Activated naive CD4-positive, alpha-beta T cell treated with anti-CD3 and anti-CD28 coated beads for 36 hours (primary cell): ENCODE results near the gene TSPAN17. TPM values are rescaled to one million over a fixed set of nuclear protein-coding genes. Genes with fewer than 3 reads are reported as not detected.

Source experiments
- CTCF ChIA-PET: fragments of 350-600 bp; sonication (Branson Sonifier 250); formaldehyde crosslinking; loops from one replicate; lab custom pipeline; 2021; ENCODE audit warnings: antibody characterized with exemption; lab: Charles Lee
- DNase-seq: peaks from one replicate; pipeline ENCODE4 v3.0.0-alpha.2; 2020
- H3K27ac Mint-ChIP-seq: one replicate; pipeline ENCODE4 v1.8.0; 2021; ENCODE audit warnings: mild to moderate bottlenecking, mixed read lengths
- H3K27me3 Mint-ChIP-seq: one replicate; pipeline ENCODE4 v1.8.0; 2021; ENCODE audit warnings: low read depth, mixed read lengths
- H3K36me3 Mint-ChIP-seq: one replicate; pipeline ENCODE4 v1.8.0; 2021; ENCODE audit warnings: low read depth, mixed read lengths
- H3K4me1 Mint-ChIP-seq: one replicate; pipeline ENCODE4 v1.8.0; 2021; ENCODE audit warnings: low read depth, mixed read lengths
- H3K4me3 Mint-ChIP-seq: one replicate; pipeline ENCODE4 v1.8.0; 2021; ENCODE audit warnings: mild to moderate bottlenecking, moderate library complexity, mixed read lengths
- H3K9me3 Mint-ChIP-seq: one replicate; pipeline ENCODE4 v1.8.0; 2021; ENCODE audit warnings: mixed read lengths
- intact Hi-C: fragments of 100-400 bp; cut with micrococcal nuclease; formaldehyde crosslinking; loops from one replicate; pipeline ENCODE4 v1.15.1; 2023
- total RNA-seq, 2 experiments: library from RNA; stranded (reverse); gene quantifications; one replicate each; pipeline ENCODE4 v1.2.3, GENCODE V29; 2021

TSPAN17 gene
- total RNA-seq, 2 experiments from 2014 or later, result 17.2 to 17.4 TPM

DNA sequence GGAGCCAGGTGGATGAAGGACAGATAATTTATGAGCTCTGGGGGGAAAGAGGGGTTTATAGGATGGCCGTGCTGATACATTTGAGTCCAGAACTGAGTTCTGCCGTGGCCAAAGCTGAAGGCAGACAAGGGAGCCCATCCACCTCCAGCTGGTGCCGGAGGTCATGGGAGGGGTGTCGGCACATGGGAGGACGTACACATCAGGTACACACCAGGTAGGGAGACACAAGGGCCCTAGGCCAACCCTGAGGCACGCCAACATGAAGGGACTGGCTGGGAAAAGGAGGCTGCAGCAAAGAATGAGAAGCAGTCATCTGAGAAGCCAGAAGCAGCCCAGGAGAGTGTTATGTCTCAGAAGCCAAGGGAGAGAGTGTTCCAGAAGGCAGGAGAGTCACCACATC, 35.3 kb upstream of the TSPAN17 start:
- no peaks in the 10 kb centered on the region for H3K36me3 Mint-ChIP-seq
- H3K4me3 Mint-ChIP-seq, result no peak overlapping the region

DNA sequence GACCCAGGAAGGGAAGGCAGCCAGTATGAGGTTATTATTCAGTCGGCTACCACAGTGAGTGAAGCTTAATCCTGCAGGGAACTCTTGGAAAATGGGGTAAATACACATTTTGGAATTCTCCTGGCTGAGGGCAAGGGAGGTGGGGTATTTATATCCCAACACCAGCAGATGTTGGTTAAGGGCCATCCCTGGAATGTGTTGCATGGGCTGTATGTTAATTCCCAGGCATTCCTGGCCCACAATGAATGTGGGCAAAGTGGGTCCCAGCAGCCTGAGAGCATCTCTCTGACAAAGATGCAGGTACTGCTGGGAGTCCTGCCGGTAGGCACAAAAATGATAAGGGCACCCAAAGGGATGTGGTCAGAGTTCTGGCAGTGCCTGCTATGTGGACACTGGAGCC, 34.4 kb upstream of the TSPAN17 start:
- no peak for DNase-seq
- H3K27ac Mint-ChIP-seq, result no peak overlapping the region
- H3K27me3 Mint-ChIP-seq, result peaks cover 43% of the 10 kb centered on the region
- no peak overlapping the region for H3K4me3 Mint-ChIP-seq
- intact Hi-C loops, result no loop called here
- peaks cover 7% of the 10 kb centered on the region for H3K4me1 Mint-ChIP-seq
- no peaks in the 10 kb centered on the region for H3K9me3 Mint-ChIP-seq
- H3K36me3 Mint-ChIP-seq, result no peaks in the 10 kb centered on the region
- CTCF ChIA-PET, result interaction anchor here (1.2 kb wide), 1 partner anchor 18 kb away, joined by 5 read pairs; no protein-coding TSS in a partner anchor

More for the DNA sequence above, 35.3 kb upstream of the TSPAN17 start:
- Mint-ChIP-seq H3K9me3 (no peaks in the 10 kb centered on the region), H3K27ac (no peak overlapping the region), H3K4me1 (peaks cover 7% of the 10 kb centered on the region), H3K27me3 (peaks cover 35% of the 10 kb centered on the region)
- CTCF ChIA-PET, result no interaction called here
- DNase-seq, result no peak
- intact Hi-C loops, result no loop called here

DNA sequence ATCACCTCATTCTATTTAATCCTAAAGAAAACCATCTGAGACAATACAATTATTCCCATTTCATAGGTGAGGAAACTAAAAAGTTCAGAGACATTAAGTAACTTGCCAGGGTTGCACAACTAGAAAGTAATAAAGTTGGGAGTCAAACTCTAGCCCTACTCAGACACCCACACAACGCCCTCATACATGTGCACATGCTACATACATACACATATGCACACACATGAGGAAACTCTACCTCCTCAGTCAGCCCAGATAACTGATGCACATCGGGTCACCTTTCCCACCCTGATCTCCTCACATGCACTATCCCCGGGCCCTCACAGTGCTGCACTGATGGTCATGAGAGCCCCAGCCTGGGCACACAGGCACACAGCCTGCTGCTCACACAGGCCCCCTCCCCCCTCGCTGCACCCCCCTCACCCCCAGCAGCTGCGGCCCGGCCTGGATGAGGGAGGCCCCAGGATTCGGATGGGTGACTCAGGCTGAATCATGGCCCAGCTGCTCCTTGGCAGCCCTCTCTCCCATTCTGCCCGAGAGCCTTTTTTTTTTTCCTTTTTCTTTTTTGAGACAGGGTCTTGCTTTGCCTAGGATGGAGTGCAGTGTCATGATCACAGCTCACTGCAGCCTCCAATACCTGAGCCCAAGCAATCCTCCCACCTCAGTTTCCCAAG, 32.3 kb upstream of the TSPAN17 start:
- H3K36me3 Mint-ChIP-seq, result no peaks in the 10 kb centered on the region
- intact Hi-C loops, result no loop called here
- H3K27me3 Mint-ChIP-seq, result peaks cover 52% of the 10 kb centered on the region

DNA sequence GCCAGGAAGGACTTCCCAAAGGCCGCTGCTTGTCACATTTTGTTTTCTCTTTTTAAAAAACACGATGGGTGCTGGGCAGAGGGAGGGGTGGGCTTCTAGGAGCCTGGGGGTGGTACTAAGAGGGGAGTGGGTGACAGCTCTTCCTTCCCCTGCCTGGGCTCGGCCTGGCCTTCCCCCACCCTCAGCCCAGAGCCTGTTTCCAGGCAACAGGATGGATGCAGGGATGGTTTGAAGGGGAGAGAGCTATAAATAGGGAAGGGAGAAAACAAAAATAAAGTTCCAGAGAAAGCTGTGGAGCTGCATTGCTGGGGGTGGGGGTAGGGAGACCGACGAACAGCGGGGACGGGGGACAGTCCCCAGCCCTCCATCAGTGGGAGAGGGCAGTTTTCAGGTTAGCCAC, 30.8 kb upstream of the TSPAN17 start:
- peaks cover 18% of the 10 kb centered on the region for H3K4me1 Mint-ChIP-seq
- H3K9me3 Mint-ChIP-seq, result no peaks in the 10 kb centered on the region
- H3K36me3 Mint-ChIP-seq, result no peaks in the 10 kb centered on the region
- no peak overlapping the region for H3K27ac Mint-ChIP-seq
- DNase-seq, result no peak
- CTCF ChIA-PET, result interaction anchor here (1.2 kb wide), 1 partner anchor 43 kb away, joined by 3 read pairs; no protein-coding TSS in a partner anchor
- H3K27me3 Mint-ChIP-seq, result peaks cover 56% of the 10 kb centered on the region
- no peak overlapping the region for H3K4me3 Mint-ChIP-seq
- intact Hi-C loops, result no loop called here

More for the DNA sequence above, 32.3 kb upstream of the TSPAN17 start:
- Mint-ChIP-seq H3K9me3 (no peaks in the 10 kb centered on the region), H3K4me1 (peaks cover 11% of the 10 kb centered on the region), H3K27ac (no peak overlapping the region), H3K4me3 (no peak overlapping the region)
- CTCF ChIA-PET, result interaction anchor here (0.6 kb wide), 1 partner anchor 16 kb away, joined by 3 read pairs; no protein-coding TSS in a partner anchor
- DNase-seq, result no peak

DNA sequence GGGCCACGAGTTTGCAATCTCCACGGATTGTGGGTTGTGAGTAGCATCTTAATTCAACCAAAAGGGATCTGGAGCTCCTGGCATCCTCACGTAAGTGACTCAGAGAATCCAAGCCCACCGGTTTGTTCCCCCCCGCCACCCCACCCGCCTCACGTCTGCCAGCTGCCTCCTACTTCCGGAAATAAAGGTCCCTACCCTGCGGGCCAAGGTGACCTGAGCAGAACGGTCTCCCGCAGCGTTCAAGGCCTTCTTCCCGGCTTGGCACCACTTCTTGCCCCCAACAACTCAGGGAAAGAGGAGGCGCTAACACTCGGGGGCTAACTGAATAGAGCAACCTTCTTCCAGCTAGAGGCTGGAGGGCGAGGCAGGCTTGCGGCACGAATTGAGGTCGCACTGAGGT, 28.5 kb upstream of the TSPAN17 start:
- H3K9me3 Mint-ChIP-seq, result no peaks in the 10 kb centered on the region
- H3K4me3 Mint-ChIP-seq, result peak overlapping the region; percentile 48
- peaks cover 18% of the 10 kb centered on the region for H3K4me1 Mint-ChIP-seq
- peaks cover 48% of the 10 kb centered on the region for H3K27me3 Mint-ChIP-seq
- no peak for DNase-seq
- intact Hi-C loops, result loop anchor here (1.0 to 2.0 kb wide), 3 partner anchors 29 to 204 kb away; partner anchors contain the start of gene TSPAN17
- no peak overlapping the region for H3K27ac Mint-ChIP-seq
- CTCF ChIA-PET, result no interaction called here
- H3K36me3 Mint-ChIP-seq, result no peaks in the 10 kb centered on the region

DNA sequence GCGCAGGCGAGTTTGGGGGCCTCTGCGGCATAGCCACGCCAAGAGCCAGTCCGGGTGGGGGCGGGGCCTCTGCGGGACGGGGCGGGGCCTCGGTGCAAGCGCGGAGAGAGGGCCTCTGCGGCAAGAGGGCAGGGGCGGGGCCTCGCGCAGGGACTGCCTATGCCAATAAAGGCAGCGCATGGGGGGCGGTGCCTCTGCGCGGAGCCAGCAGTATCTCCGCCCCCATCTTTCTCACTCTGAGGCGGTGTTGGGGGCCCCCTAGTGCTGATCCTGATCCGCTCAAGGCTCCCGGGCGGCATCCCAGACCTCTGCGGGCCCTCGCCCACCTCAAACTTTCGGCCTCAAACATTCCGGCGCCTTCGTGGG, 28.1 kb upstream of the TSPAN17 start:
- peak overlapping the region; percentile 48 for H3K4me3 Mint-ChIP-seq
- peaks cover 48% of the 10 kb centered on the region for H3K27me3 Mint-ChIP-seq
- intact Hi-C loops, result loop anchor here (1.0 to 2.0 kb wide), 3 partner anchors 28 to 204 kb away; partner anchors contain the start of gene TSPAN17
- peak; percentile 89 for DNase-seq
- H3K9me3 Mint-ChIP-seq, result no peaks in the 10 kb centered on the region
- CTCF ChIA-PET, result no interaction called here
- H3K4me1 Mint-ChIP-seq, result peaks cover 18% of the 10 kb centered on the region
- H3K36me3 Mint-ChIP-seq, result no peaks in the 10 kb centered on the region
- no peak overlapping the region for H3K27ac Mint-ChIP-seq

DNA sequence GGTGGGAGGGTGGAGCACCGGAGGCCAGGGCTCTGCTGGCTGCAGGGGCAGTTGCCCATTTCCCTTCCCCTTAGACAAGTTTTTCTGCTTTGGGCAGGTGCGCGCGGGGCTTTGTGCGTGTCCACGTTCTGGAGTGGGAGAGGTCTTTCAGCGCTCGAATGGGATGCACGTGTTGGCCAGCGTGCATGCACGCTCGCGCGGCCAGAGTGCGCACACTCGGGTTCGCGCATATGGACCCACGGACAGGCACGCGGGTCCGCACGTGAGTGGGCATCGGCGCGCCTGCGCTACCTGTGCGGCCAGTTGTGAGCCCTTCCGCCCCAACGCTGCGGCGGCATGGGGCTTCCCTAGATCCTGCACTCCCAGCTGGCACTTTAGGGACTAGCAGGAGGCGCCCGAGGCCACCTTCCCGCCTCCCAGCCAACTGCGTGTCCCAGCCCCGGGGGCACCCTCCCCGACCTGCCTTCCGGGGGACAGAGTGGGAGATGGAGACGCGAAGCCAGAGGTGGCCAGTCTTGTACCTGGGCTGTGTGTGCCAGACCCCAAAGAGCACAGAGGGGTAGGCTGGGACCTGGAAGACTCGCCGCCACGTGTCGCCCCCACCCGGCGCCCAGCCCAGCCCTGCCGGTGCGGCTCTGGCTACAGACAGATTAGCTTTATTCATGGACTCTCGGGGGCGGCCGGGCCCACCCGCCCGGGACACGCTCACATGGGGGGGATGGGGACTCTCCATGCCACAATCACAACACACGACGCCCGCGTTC, 27.5 kb upstream of the TSPAN17 start:
- Mint-ChIP-seq H3K9me3 (no peaks in the 10 kb centered on the region), H3K4me1 (peaks cover 18% of the 10 kb centered on the region)

DNA sequence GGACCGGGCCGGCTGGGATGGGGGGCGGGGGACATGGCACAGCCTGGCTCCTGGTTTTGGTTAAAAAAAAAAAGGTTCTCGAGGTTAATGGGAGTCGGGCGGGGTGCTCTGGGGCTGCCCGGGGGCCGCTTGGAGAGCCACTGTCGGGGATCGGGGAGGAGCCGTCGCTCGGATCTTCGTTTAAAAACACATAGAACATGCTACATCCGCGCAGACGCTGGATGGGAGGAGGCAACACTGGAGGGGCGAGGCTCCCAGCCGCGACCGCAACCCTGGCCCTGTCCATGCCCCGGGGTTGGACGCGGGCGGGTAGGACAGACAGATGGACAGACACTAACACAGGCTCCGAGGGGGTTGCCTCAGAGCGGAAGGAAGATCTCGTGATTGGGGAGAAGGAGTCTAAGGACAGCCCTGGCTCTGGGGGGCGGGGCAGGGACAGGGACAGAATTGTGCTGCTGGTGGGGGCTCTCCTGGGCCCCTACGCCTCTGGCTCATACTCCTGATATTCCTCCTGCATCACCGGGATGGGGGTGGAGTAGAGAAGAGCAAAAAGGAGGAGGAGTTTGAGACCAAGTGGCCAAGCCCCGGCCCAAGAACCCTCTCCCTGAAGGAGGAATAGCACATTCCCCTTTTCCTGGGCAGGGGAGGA, 26.8 kb upstream of the TSPAN17 start:
- Mint-ChIP-seq H3K9me3 (no peaks in the 10 kb centered on the region), H3K36me3 (no peaks in the 10 kb centered on the region), H3K27ac (no peak overlapping the region), H3K4me1 (peaks cover 18% of the 10 kb centered on the region), H3K27me3 (peaks cover 48% of the 10 kb centered on the region), H3K4me3 (peak overlapping the region; percentile 61)
- no peak for DNase-seq
- intact Hi-C loops, result no loop called here
- CTCF ChIA-PET, result interaction anchor here (0.7 kb wide), 1 partner anchor 180 kb away, joined by 3 read pairs; no protein-coding TSS in a partner anchor

More for the DNA sequence above, 27.5 kb upstream of the TSPAN17 start:
- DNase-seq, result no peak
- Mint-ChIP-seq H3K36me3 (no peaks in the 10 kb centered on the region), H3K4me3 (peak overlapping the region; percentile 61), H3K27me3 (peaks cover 48% of the 10 kb centered on the region), H3K27ac (no peak overlapping the region)
- CTCF ChIA-PET, result interaction anchor here (0.7 kb wide), 1 partner anchor 180 kb away, joined by 3 read pairs; no protein-coding TSS in a partner anchor
- intact Hi-C loops, result loop anchor here (1.0 to 2.0 kb wide), 3 partner anchors 28 to 205 kb away; partner anchors contain the start of gene TSPAN17

DNA sequence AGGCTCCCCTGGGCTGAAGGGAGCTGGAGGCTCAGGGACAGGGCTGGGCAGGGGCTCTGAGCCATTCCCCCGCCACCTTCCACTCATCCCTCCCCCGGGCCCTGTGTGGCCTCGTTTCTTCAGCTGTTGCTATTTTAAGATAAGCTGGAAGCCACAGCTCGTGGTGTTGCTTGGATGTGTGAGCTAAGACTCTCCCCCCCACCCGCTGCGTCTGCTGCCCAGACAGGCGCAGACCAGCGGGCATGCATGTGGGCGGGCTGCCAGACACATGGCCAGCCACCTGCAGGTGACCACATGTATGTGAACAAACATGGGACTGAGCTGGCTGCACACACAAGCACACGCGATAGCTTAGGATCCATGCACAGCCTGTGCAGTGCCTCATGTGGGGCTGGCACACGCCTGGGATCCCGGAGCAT, 25.6 kb upstream of the TSPAN17 start:
- H3K9me3 Mint-ChIP-seq, result no peaks in the 10 kb centered on the region
- no peak for DNase-seq
- no peaks in the 10 kb centered on the region for H3K36me3 Mint-ChIP-seq
- H3K27me3 Mint-ChIP-seq, result peaks cover 46% of the 10 kb centered on the region
- no peak overlapping the region for H3K4me3 Mint-ChIP-seq
- peaks cover 18% of the 10 kb centered on the region for H3K4me1 Mint-ChIP-seq
- CTCF ChIA-PET, result interaction anchor here (1.0 to 1.2 kb wide), 3 partner anchors 37 to 48 kb away, joined by 4 to 6 read pairs (median 4); no protein-coding TSS in a partner anchor
- no peak overlapping the region for H3K27ac Mint-ChIP-seq
- intact Hi-C loops, result no loop called here

DNA sequence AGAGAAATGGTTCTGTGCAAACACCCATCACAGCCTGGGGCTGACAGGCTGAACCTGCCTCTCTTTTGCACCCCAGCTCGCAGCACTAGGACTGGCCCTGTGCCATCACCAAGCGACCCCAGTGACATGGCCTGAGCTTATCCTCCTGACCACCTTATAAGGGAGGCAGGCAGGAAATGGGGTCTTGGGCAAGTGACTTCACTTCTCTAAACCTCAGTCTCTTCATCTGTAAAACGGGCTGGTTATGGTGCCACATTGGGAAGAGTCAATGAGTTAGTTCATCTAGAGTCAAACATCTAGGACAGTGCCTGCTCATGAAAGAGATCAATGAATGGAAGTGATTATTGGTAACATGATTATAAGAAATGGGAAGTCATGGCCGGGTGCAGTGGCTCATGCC, 23.1 kb upstream of the TSPAN17 start:
- Mint-ChIP-seq H3K9me3 (no peaks in the 10 kb centered on the region), H3K36me3 (no peaks in the 10 kb centered on the region), H3K27me3 (peaks cover 45% of the 10 kb centered on the region), H3K4me1 (peaks cover 15% of the 10 kb centered on the region), H3K27ac (no peak overlapping the region), H3K4me3 (no peak overlapping the region)
- no peak for DNase-seq
- CTCF ChIA-PET, result no interaction called here
- intact Hi-C loops, result no loop called here

DNA sequence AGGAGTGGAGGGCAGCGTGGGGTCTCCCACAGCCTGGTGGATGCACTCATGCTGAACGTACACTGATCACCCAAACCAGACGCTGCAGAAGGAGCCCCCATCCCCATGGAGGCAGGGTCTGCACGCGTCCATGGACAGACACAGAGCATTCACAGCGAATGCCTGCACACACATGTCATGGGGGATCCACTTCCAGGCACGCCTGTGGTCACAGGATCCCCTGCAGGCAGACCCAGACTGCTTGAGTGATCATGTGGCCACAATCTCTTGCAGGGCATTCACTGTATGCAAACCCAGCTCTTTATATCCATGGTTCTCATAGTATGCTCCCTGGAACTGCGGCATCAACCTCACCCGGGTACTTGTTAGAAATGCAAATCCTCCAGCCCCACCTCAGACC, 22.3 kb upstream of the TSPAN17 start:
- no peaks in the 10 kb centered on the region for H3K36me3 Mint-ChIP-seq
- CTCF ChIA-PET, result interaction anchor here (1.6 kb wide), 1 partner anchor 36 kb away, joined by 5 read pairs; no protein-coding TSS in a partner anchor
- DNase-seq, result no peak
- no peak overlapping the region for H3K27ac Mint-ChIP-seq
- H3K4me1 Mint-ChIP-seq, result peaks cover 13% of the 10 kb centered on the region
- no peaks in the 10 kb centered on the region for H3K9me3 Mint-ChIP-seq
- no peak overlapping the region for H3K4me3 Mint-ChIP-seq
- intact Hi-C loops, result no loop called here
- H3K27me3 Mint-ChIP-seq, result peaks cover 45% of the 10 kb centered on the region

DNA sequence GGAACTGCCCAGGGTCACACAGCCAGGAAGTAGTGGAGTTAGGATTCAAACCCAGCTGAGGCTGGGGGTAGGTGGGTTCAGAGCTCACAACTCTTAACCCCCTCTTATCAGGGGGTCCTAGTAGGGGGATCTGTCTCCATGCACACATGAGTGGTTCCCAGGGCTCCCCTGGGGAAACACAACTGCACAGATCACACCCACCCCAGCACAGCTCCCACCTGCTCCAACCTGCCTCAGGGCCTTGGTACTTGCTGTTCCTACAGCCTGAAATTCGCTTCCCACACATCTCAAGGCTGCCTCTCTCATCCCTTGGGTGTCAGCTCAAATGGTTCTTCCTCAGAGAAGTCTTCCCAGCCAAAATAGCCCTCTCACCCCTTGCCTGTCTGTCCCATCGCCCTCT, 21.8 kb upstream of the TSPAN17 start:
- H3K4me1 Mint-ChIP-seq, result peaks cover 8% of the 10 kb centered on the region
- H3K9me3 Mint-ChIP-seq, result no peaks in the 10 kb centered on the region
- CTCF ChIA-PET, result interaction anchor here (0.6 to 1.6 kb wide), 2 partner anchors 35 to 116 kb away, joined by 3 to 5 read pairs; no protein-coding TSS in a partner anchor
- intact Hi-C loops, result no loop called here
- H3K36me3 Mint-ChIP-seq, result no peaks in the 10 kb centered on the region
- no peak overlapping the region for H3K27ac Mint-ChIP-seq
- H3K4me3 Mint-ChIP-seq, result no peak overlapping the region
- peaks cover 40% of the 10 kb centered on the region for H3K27me3 Mint-ChIP-seq
- no peak for DNase-seq
